Measurements from ENCODE around the gene CPEB4. TPM values are rescaled to one million over a fixed set of nuclear protein-coding genes. Genes with fewer than 3 reads are reported as not detected.

Gene CPEB4
- total RNA-seq, 1 donor from 2014 or later: 27.9 TPM

DNA sequence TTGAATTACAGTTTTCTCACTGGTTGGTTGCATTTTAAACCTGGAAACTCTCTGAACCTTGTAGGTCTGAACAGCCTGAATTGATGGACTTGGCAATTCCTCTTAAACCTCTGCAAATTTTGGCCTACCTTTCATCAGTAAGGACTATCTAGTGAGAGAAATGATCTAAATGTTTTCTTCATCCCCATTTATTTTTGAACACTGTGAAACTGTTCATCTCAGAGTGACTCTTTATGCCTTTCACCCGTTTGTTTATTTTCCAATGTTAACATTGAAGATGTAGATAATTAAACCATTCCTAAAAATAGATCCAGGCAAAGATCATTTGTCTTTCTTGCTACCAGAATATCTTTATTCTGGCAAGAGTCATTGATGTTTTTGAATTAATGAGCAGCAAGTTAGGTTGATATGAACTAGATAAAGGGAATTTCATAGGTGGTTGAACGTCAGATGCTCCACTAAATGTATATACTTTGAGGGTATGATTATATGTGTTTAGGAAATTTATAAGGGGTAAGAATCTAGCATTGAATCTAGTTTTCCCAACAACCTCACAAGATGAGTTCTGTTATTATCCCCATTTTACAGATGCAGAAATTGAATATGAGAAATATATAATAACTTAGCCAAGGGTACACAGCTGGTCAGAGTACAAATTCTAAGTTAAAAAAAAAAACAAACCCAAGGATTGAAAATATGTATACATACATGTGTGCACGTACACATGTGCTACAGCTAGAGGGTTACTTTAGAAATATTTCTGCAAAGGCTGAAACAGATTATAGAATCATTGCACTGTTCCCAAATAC is 3.4 kb downstream of the CPEB4 start:
- no peaks in the 10 kb centered on the region for H3K36me3 ChIP-seq (ENCODE audit: control insufficient read depth, insufficient read depth, low read length)
- FAIRE-seq (no peak), DNase-seq (ENCODE audit: low read depth) (peak; percentile 29)
- TF ChIP-seq, protein P1, sequence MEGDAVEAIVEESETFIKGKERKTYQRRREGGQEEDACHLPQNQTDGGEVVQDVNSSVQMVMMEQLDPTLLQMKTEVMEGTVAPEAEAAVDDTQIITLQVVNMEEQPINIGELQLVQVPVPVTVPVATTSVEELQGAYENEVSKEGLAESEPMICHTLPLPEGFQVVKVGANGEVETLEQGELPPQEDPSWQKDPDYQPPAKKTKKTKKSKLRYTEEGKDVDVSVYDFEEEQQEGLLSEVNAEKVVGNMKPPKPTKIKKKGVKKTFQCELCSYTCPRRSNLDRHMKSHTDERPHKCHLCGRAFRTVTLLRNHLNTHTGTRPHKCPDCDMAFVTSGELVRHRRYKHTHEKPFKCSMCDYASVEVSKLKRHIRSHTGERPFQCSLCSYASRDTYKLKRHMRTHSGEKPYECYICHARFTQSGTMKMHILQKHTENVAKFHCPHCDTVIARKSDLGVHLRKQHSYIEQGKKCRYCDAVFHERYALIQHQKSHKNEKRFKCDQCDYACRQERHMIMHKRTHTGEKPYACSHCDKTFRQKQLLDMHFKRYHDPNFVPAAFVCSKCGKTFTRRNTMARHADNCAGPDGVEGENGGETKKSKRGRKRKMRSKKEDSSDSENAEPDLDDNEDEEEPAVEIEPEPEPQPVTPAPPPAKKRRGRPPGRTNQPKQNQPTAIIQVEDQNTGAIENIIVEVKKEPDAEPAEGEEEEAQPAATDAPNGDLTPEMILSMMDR (IDR thresholded peaks at IDR 0.05; ENCODE audit: insufficient read depth, low read length, severe bottlenecking): no peak
- H3K27me3 ChIP-seq (ENCODE audit: control insufficient read depth, insufficient read depth, low read length): no peaks in the 10 kb centered on the region
- peak overlapping the region; percentile 40 for H3K4me3 ChIP-seq (ENCODE audit: low read depth, low read length)

- TF ChIP-seq, protein P1 (IDR thresholded peaks at IDR 0.05; ENCODE audit: insufficient read depth, low read length, severe bottlenecking): no peak
- DNase-seq (ENCODE audit: low read depth) (no peak), FAIRE-seq (no peak)
- Histone ChIP-seq H3K27me3 (ENCODE audit: control insufficient read depth, insufficient read depth, low read length) (no peaks in the 10 kb centered on the region), H3K4me3 (ENCODE audit: low read depth, low read length) (no peak overlapping the region), H3K36me3 (ENCODE audit: control insufficient read depth, insufficient read depth, low read length) (no peaks in the 10 kb centered on the region)
Observed at GRCh38 chr5:173893192-173893561, 5.0 kb downstream of the CPEB4 start.

GRCh38 chr5:173895401-173896165 is 7.4 kb downstream of the CPEB4 start:
- DNase-seq (ENCODE audit: low read depth) (no peak), FAIRE-seq (no peak)
- TF ChIP-seq, protein P1 (IDR thresholded peaks at IDR 0.05; ENCODE audit: insufficient read depth, low read length, severe bottlenecking): no peak

DNA sequence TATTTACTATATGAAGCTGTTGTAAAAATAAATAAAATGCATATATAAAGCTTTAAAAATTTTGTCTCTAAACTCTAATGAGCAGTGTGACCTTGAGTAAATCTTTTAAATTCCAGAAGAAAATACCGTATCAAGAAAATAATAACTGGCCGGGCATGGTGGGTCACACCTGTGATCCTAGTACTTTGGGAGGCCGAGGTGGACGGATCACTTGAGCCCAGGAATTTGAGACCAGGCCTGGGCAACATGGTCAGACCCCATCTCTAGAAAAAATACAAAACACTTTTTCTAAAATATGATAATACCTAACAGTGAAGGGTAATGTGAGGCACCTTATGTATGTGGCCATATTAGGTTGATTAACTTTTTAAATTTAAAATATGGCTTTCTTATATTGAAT is 8.5 kb downstream of the CPEB4 start:
- FAIRE-seq: no peak
- TF ChIP-seq, protein P1 (IDR thresholded peaks at IDR 0.05; ENCODE audit: insufficient read depth, low read length, severe bottlenecking): no peak
- DNase-seq (ENCODE audit: low read depth): no peak
- Histone ChIP-seq H3K36me3 (ENCODE audit: control insufficient read depth, insufficient read depth, low read length) (no peaks in the 10 kb centered on the region), H3K27me3 (ENCODE audit: control insufficient read depth, insufficient read depth, low read length) (no peaks in the 10 kb centered on the region), H3K4me3 (ENCODE audit: low read depth, low read length) (no peak overlapping the region)

More at GRCh38 chr5:173895401-173896165, 7.4 kb downstream of the CPEB4 start:
- H3K27me3 ChIP-seq (ENCODE audit: control insufficient read depth, insufficient read depth, low read length): no peaks in the 10 kb centered on the region
- H3K36me3 ChIP-seq (ENCODE audit: control insufficient read depth, insufficient read depth, low read length): no peaks in the 10 kb centered on the region
- no peak overlapping the region for H3K4me3 ChIP-seq (ENCODE audit: low read depth, low read length)

DNA sequence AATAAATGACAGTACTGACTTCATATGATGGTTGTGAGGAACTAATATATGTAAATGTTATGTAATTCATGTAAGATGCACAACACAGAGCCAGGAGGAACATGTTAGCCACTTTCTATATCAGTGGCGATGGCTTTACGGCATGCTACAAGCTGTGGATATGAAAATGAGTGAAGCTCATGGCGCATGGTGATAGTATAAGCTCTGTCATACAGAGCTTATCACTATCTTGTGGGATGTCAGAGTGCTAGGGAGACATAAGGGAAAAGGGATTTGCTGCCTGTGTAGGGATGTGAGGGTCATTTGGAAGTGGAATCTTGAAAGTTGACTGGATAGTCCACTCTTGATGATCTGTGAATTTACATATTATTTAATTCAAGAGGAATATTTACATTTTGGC is 13.6 kb downstream of the CPEB4 start:
- TF ChIP-seq, protein P1 (IDR thresholded peaks at IDR 0.05; ENCODE audit: insufficient read depth, low read length, severe bottlenecking): no peak
- Histone ChIP-seq H3K4me3 (ENCODE audit: low read depth, low read length) (no peak overlapping the region), H3K27me3 (ENCODE audit: control insufficient read depth, insufficient read depth, low read length) (no peaks in the 10 kb centered on the region), H3K36me3 (ENCODE audit: control insufficient read depth, insufficient read depth, low read length) (no peaks in the 10 kb centered on the region)
- FAIRE-seq (no peak), DNase-seq (ENCODE audit: low read depth) (no peak)

All from bronchial epithelial cell (primary cell).